CD4-positive, alpha-beta memory T cell (primary cell): Measurements from ENCODE around the gene SEC62. TPM values are rescaled to one million over a fixed set of nuclear protein-coding genes. Genes with fewer than 3 reads are reported as not detected.

Experiments used
- CTCF ChIA-PET: fragments of 350-600 bp; sonication (Branson Sonifier 250); formaldehyde crosslinking; loops from one replicate; lab custom pipeline; 2021; ENCODE audit warnings: inconsistent platforms; ENCODE audit not compliant: partially characterized antibody; lab: Charles Lee
- POLR2A ChIA-PET: fragments of 350-600 bp; sonication (Branson Sonifier 250); formaldehyde crosslinking; loops from one replicate; lab custom pipeline; 2021; ENCODE audit not compliant: partially characterized antibody; lab: Charles Lee
- DNase-seq, 5 donors: peaks; one replicate each; pipeline versions ENCODE4 v3.0.0 to v3.0.0-alpha.2; 2020 to 2022; ENCODE audit warnings: mixed read lengths in 1 of 5
- H3K27ac ChIP-seq: one replicate; pipeline ENCODE4 v1.7.0; 2013; ENCODE audit warnings: low read depth, low read length
- H3K27me3 ChIP-seq: 2 replicates; pipeline ENCODE4 v1.7.0; 2013; ENCODE audit warnings: mild to moderate bottlenecking, low read length, moderate library complexity; ENCODE audit not compliant: insufficient read depth
- H3K36me3 ChIP-seq: 2 replicates; pipeline ENCODE4 v1.7.0; 2013; ENCODE audit warnings: mild to moderate bottlenecking, low read length, moderate library complexity; ENCODE audit not compliant: insufficient read depth
- H3K4me1 ChIP-seq: 2 replicates; pipeline ENCODE4 v1.7.0; 2013; ENCODE audit warnings: mild to moderate bottlenecking, low read length, moderate library complexity; ENCODE audit not compliant: insufficient read depth
- H3K4me3 ChIP-seq, 2 donors: one replicate each; pipeline ENCODE4 v1.7.0; 2013; ENCODE audit warnings: low read length in 2 of 2, mild to moderate bottlenecking in 1 of 2
- H3K9me3 ChIP-seq, 2 donors: one replicate each; pipeline ENCODE4 v1.7.0; 2013; ENCODE audit warnings: low read length in 2 of 2, control low read depth in 1 of 2; ENCODE audit not compliant: control insufficient read depth in 1 of 2
- H3K27ac Mint-ChIP-seq, 7 donors: one replicate each; pipeline ENCODE4 v1.8.0; 2020 to 2021; ENCODE audit warnings: mixed read lengths in 7 of 7, mild to moderate bottlenecking in 6 of 7, inconsistent platforms in 3 of 7, moderate library complexity in 3 of 7
- H3K27me3 Mint-ChIP-seq, 2 donors: one replicate each; pipeline ENCODE4 v1.8.0; 2020 to 2021; ENCODE audit warnings: mixed read lengths in 2 of 2
- H3K36me3 Mint-ChIP-seq, 2 donors: one replicate each; pipeline ENCODE4 v1.8.0; 2020 to 2021; ENCODE audit warnings: mixed read lengths in 2 of 2, inconsistent platforms in 1 of 2, mild to moderate bottlenecking in 1 of 2
- H3K4me1 Mint-ChIP-seq, 4 donors: one replicate each; pipeline ENCODE4 v1.8.0; 2020 to 2021; ENCODE audit warnings: mixed read lengths in 4 of 4, mild to moderate bottlenecking in 1 of 4
- H3K4me3 Mint-ChIP-seq, 8 donors: one replicate each; pipeline ENCODE4 v1.8.0; 2020 to 2021; ENCODE audit warnings: mixed read lengths in 8 of 8, mild to moderate bottlenecking in 7 of 8, moderate library complexity in 6 of 8, inconsistent platforms in 3 of 8
- H3K9me3 Mint-ChIP-seq, 8 donors: one replicate each; pipeline ENCODE4 v1.8.0; 2020 to 2021; ENCODE audit warnings: mixed read lengths in 8 of 8, mild to moderate bottlenecking in 5 of 8, inconsistent platforms in 3 of 8, moderate library complexity in 1 of 8
- intact Hi-C: fragments of 100-400 bp; cut with micrococcal nuclease; formaldehyde crosslinking; loops from one replicate; pipeline ENCODE4 v1.15.1; 2023
- polyA plus RNA-seq, 2 donors: library from polyadenylated mRNA; unstranded; fragments of 300-500 nt; fragmentation: Illumina TruSeq; gene quantifications; one replicate each; pipeline ENCODE4 v1.2.3, GENCODE V29; 2021
- total RNA-seq, 2 experiments: library from RNA; stranded (reverse); gene quantifications; one replicate each; pipeline ENCODE4 v1.2.3, GENCODE V29; 2021

SEC62 gene
- total and polyA plus RNA-seq, 4 experiments from 2014 or later, result 127 to 180 (median 144) TPM

GRCh38 chr3:169966951-169967915 is 626 bp downstream of the SEC62 start:
- Mint-ChIP-seq H3K36me3 (peaks cover 0 to 24% of the 10 kb centered on the region in 2 donors), H3K4me3 (peak overlapping the region; percentile 90 to 100 (median 96)), H3K27ac (peak overlapping the region; percentile 98 to 100 (median 99)), H3K4me1 (peaks cover 56 to 76% (median 63%) of the 10 kb centered on the region in 4 donors), H3K9me3 (peaks cover 0 to 4% (median 0%) of the 10 kb centered on the region in 8 donors), H3K27me3 (no peaks in the 10 kb centered on the region)
- Histone ChIP-seq H3K27me3 (no peaks in the 10 kb centered on the region), H3K9me3 (no peaks in the 10 kb centered on the region), H3K36me3 (no peaks in the 10 kb centered on the region), H3K27ac (peak overlapping the region; percentile 95), H3K4me1 (peaks cover 62% of the 10 kb centered on the region), H3K4me3 (peak overlapping the region; percentile 83 to 97)
- ChIA-PET POLR2A (interaction anchor here (0.6 to 3.5 kb wide), 32 partner anchors 11 to 941 kb away, joined by 3 to 60 read pairs (median 5); partner anchors contain the start of genes ACTRT3, LRRC34, LRRIQ4 and MYNN), CTCF (interaction anchor here (0.6 to 2.4 kb wide), 13 partner anchors 10 to 445 kb away, joined by 3 to 12 read pairs (median 3); partner anchors contain the start of genes LRRC34, LRRIQ4 and TERC)
- DNase-seq, result peak in 4 of 5 donors; percentile 34 to 68 (median 39)
- intact Hi-C loops, result loop anchor here (1.0 to 10.0 kb wide), 10 partner anchors 71 to 942 kb away; partner anchors contain the start of genes EIF5A2, MYNN, PHC3 and PRKCI

- POLR2A ChIA-PET, result interaction anchor here (1.5 to 3.5 kb wide), 5 partner anchors 10 to 389 kb away, joined by 3 to 60 read pairs (median 27); partner anchors contain the start of genes MYNN, PHC3 and SKIL
- intact Hi-C loops, result loop anchor here (5.0 to 10.0 kb wide), 2 partner anchors 254 to 906 kb away; partner anchors contain the start of genes PRKCI and RPL22L1
- Mint-ChIP-seq H3K27me3 (no peaks in the 10 kb centered on the region), H3K27ac (peak overlapping the region; percentile 63 to 100 (median 99)), H3K9me3 (peaks cover 0 to 4% (median 0%) of the 10 kb centered on the region in 8 donors), H3K4me3 (peak overlapping the region; percentile 90 to 100 (median 96)), H3K4me1 (peaks cover 55 to 78% (median 66%) of the 10 kb centered on the region in 4 donors), H3K36me3 (peaks cover 3 to 27% of the 10 kb centered on the region in 2 donors)
- CTCF ChIA-PET, result interaction anchor here (0.6 to 2.4 kb wide), 4 partner anchors 65 to 901 kb away, joined by 3 to 12 read pairs (median 3); partner anchors contain the start of gene RPL22L1
- no peak overlapping the region for H3K4me3 ChIP-seq
- H3K9me3 ChIP-seq, result no peaks in the 10 kb centered on the region
- DNase-seq, result no peak
- H3K4me1 ChIP-seq, result peaks cover 64% of the 10 kb centered on the region
- no peaks in the 10 kb centered on the region for H3K27me3 ChIP-seq
- no peak overlapping the region for H3K27ac ChIP-seq
- no peaks in the 10 kb centered on the region for H3K36me3 ChIP-seq
Measured at GRCh38 chr3:169968224-169968885, 1.7 kb downstream of the SEC62 start.

- H3K4me3 ChIP-seq, result no peak overlapping the region
- Mint-ChIP-seq H3K27me3 (no peaks in the 10 kb centered on the region), H3K9me3 (peaks cover 0 to 4% (median 0%) of the 10 kb centered on the region in 8 donors), H3K4me3 (peak overlapping the region in 7 of 8 donors; percentile 4 to 100 (median 92)), H3K4me1 (peaks cover 56 to 84% (median 69%) of the 10 kb centered on the region in 4 donors), H3K36me3 (peaks cover 7 to 32% of the 10 kb centered on the region in 2 donors), H3K27ac (peak overlapping the region; percentile 38 to 100 (median 63))
- intact Hi-C loops, result loop anchor here (5.0 to 10.0 kb wide), 2 partner anchors 253 to 905 kb away; partner anchors contain the start of genes PRKCI and RPL22L1
- no peaks in the 10 kb centered on the region for H3K9me3 ChIP-seq
- ChIA-PET CTCF (interaction anchor here (0.6 to 1.0 kb wide), 4 partner anchors 107 to 900 kb away, joined by 3 to 4 read pairs (median 3); partner anchors contain the start of gene RPL22L1), POLR2A (interaction anchor here (0.6 to 1.5 kb wide), 2 partner anchors 29 to 196 kb away, joined by 3 read pairs; partner anchors contain the start of gene MYNN)
- no peak overlapping the region for H3K27ac ChIP-seq
- no peak for DNase-seq
- H3K27me3 ChIP-seq, result no peaks in the 10 kb centered on the region
- H3K4me1 ChIP-seq, result peaks cover 64% of the 10 kb centered on the region
- H3K36me3 ChIP-seq, result no peaks in the 10 kb centered on the region
Measured at GRCh38 chr3:169969174-169970095, 2.8 kb downstream of the SEC62 start.

GRCh38 chr3:169970847-169971246 is 4.2 kb downstream of the SEC62 start:
- no peak for DNase-seq
- no peaks in the 10 kb centered on the region for H3K27me3 ChIP-seq
- H3K27ac ChIP-seq, result no peak overlapping the region
- Mint-ChIP-seq H3K9me3 (peaks cover 0 to 3% (median 0%) of the 10 kb centered on the region in 8 donors), H3K27ac (peak overlapping the region in 4 of 7 donors; percentile 29 to 100 (median 43)), H3K27me3 (no peaks in the 10 kb centered on the region), H3K36me3 (peaks cover 11 to 37% of the 10 kb centered on the region in 2 donors), H3K4me1 (peaks cover 53 to 75% (median 63%) of the 10 kb centered on the region in 4 donors), H3K4me3 (peak overlapping the region in 1 of 8 donors; percentile 20)
- POLR2A ChIA-PET, result interaction anchor here (1.0 kb wide), 1 partner anchor 63 kb away, joined by 3 read pairs; no protein-coding TSS in a partner anchor
- intact Hi-C loops, result no loop called here
- H3K9me3 ChIP-seq, result no peaks in the 10 kb centered on the region
- H3K4me3 ChIP-seq, result no peak overlapping the region
- H3K4me1 ChIP-seq, result peaks cover 55% of the 10 kb centered on the region
- CTCF ChIA-PET, result interaction anchor here (0.7 to 1.0 kb wide), 2 partner anchors 12 to 15 kb away, joined by 3 read pairs; no protein-coding TSS in a partner anchor
- H3K36me3 ChIP-seq, result peaks cover 6% of the 10 kb centered on the region

GRCh38 chr3:169971522-169971921 is 4.9 kb downstream of the SEC62 start:
- Mint-ChIP-seq H3K36me3 (peaks cover 11 to 40% of the 10 kb centered on the region in 2 donors), H3K27ac (peak overlapping the region in 5 of 7 donors; percentile 23 to 100 (median 66)), H3K4me1 (peaks cover 49 to 68% (median 59%) of the 10 kb centered on the region in 4 donors), H3K4me3 (peak overlapping the region in 1 of 8 donors; percentile 61), H3K27me3 (no peaks in the 10 kb centered on the region), H3K9me3 (peaks cover 0 to 1% (median 0%) of the 10 kb centered on the region in 8 donors)
- Histone ChIP-seq H3K27ac (no peak overlapping the region), H3K9me3 (no peaks in the 10 kb centered on the region), H3K36me3 (peaks cover 8% of the 10 kb centered on the region), H3K4me1 (peaks cover 50% of the 10 kb centered on the region), H3K4me3 (no peak overlapping the region), H3K27me3 (no peaks in the 10 kb centered on the region)
- DNase-seq, result no peak
- intact Hi-C loops, result no loop called here
- ChIA-PET CTCF (interaction anchor here (1.0 kb wide), 1 partner anchor 15 kb away, joined by 3 read pairs; no protein-coding TSS in a partner anchor), POLR2A (interaction anchor here (0.6 kb wide), 1 partner anchor 91 kb away, joined by 3 read pairs; no protein-coding TSS in a partner anchor)
